GM10248 (cell line): ENCODE results near the gene ZDHHC16.

ENCODE experiments used
- CTCF ChIA-PET: fragments of 300-600 bp; sonication (Branson Sonifier 250); formaldehyde crosslinking; extraction: SDS; loops from one replicate; lab custom pipeline; 2021; ENCODE audit warnings: antibody characterized with exemption; lab: Yijun Ruan, JAX
- POLR2A ChIA-PET: fragments of 350-650 bp; sonication (Branson Sonifier 250); formaldehyde crosslinking; extraction: SDS; loops from one replicate; lab custom pipeline; 2020; ENCODE audit warnings: antibody characterized with exemption; lab: Yijun Ruan, JAX
- DNase-seq: peaks from one replicate; pipeline ENCODE4 v3.0.0; 2012; ENCODE audit errors: extremely low spot score
- CTCF ChIP-seq: IDR thresholded peaks from 2 replicates; pipeline ENCODE4 v1.5.1; 2012; ENCODE audit warnings: mild to moderate bottlenecking, low read depth; ENCODE audit errors: extremely low read depth, missing control alignments, control extremely low read depth

ZDHHC16 gene

GRCh38 chr10:97494151-97494550 lies 48.2 kb downstream of the ZDHHC16 start:
- no peak for DNase-seq
- POLR2A ChIA-PET, result no interaction called here
- CTCF ChIA-PET, result interaction anchor here (1.8 kb wide), 1 partner anchor 78 kb away, joined by 4 read pairs; the partner anchor contains the start of gene ANKRD2
- TF ChIP-seq CTCF, result no peak

DNA sequence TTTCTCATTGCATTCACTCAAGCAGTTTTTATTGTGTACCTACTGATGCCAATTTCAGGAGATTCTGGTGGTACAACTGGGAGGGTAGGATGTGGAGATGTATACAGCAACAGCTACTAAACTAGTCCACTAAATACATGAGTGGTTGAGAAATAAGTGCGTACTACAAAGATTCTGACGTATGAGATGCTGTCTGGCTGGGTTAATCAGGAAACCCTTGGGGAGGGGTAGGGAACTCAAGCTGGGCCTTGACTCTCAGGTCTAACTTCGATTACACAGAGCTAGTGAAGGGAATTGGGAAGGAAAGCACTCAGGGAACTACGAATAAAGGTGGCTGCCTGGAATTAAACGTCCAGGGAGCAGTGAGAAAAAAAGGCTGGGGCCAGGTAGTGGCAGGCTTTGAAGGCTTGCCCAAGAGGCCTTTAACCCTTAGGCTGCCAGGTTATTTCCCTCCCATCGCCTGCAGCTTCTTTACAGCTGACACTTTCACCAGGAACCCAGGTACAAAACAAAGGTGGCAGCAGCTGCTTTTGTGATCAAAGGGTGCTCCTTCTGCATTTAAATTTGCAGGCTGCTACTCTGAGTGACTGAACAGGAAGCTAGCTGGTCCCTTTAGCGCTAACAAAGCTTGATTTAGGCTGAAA lies 49.0 kb downstream of the ZDHHC16 start:
- ChIA-PET CTCF (interaction anchor here (1.8 kb wide), 1 partner anchor 78 kb away, joined by 4 read pairs; the partner anchor contains the start of gene ANKRD2), POLR2A (interaction anchor here (0.6 kb wide), 1 partner anchor 144 kb away, joined by 3 read pairs; no protein-coding TSS in a partner anchor)
- no peak for DNase-seq
- no peak for TF ChIP-seq CTCF

- ChIA-PET POLR2A (no interaction called here), CTCF (interaction anchor here (0.6 kb wide), 1 partner anchor 30 kb away, joined by 3 read pairs; no protein-coding TSS in a partner anchor)
- no peak for TF ChIP-seq CTCF
- peak; percentile 85 for DNase-seq
These were observed 51.6 kb downstream of the ZDHHC16 start for GRCh38 chr10:97497572-97498075.

DNA sequence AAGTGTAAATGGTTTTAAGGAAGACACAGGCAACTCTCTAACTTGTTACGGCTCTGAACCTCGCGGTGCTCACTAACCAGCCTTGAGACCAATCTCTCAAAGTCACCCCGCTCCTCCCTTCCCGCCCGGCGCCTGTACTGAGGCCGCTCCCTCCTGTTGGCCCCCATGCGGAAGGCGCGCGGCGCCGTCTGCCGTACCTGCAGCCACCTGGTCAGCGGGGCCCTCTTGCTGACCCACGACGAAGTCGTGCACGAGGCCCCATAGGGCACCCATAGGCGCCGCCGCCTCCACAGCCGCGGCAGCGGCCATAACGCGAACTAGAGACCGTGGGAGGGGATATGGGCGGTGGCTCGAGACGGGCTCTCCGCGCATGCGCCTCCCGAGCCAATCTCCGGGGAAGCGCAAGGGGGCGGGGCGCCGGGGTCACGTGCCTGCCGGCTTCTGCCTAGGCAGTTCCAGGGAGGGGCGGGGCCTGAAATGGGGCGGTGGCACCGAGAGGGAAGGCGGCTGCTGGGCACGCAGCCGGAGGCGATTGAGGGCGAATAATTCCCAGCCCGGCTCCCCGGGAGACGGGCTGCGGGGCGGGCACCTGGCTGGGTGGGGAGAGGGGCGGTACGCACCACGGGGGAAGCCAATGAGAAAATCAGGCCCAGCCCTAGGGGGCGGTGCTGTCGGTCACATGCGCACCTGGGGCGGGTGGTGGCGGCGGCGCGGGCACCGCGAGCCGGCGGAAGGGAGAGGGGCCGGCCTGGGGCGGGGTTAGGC lies 52.3 kb downstream of the ZDHHC16 start, which contains the start of gene MMS19:
Gene MMS19 (minus strand): TSS at position 347 of the 765 bp plus-strand sequence. CDS start 38 bp downstream, at position 309.
- TF ChIP-seq CTCF, result no peak
- peak; percentile 99 for DNase-seq
- CTCF ChIA-PET, result interaction anchor here (0.8 to 1.8 kb wide), 4 partner anchors 11 to 90 kb away, joined by 3 to 7 read pairs (median 4); no protein-coding TSS in a partner anchor
- POLR2A ChIA-PET, result interaction anchor here (0.6 kb wide), 1 partner anchor 828 kb away, joined by 4 read pairs; no protein-coding TSS in a partner anchor

DNA sequence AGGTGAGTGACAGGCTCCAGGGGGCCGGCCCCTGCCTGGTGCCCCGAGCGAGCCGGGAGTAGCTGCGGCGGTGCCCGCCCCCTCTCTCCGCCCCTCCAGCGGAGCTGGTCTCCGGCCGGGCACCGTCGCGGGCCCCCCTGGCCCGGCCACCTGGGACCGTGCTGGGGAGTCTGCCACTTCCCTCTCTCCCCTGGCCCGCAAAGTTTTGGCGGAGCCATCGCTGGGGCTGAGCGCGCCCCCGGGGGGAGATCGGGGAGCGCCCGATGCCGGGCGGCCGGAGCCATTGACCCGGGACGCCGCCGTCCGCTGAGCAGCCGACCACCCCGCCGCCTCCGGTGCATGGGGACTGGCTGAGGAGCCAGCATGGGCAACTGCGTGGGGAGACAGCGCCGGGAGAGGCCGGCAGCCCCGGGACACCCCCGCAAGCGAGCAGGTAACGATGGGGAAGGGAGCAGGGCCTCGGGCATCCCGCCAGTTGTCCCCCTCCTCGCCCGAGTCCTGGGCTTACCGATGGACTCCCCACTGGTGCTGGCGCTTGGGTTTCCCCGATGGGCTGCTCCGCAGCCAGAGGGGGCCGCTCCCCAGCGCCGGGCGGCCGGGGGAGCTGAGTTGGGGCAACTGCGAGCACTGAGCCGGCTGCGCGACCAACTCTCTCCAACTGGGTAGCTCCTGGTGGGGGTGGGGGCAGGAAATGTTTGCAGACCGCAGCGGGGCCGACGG lies 53.0 kb downstream of the ZDHHC16 start, which contains the start of gene UBTD1:
Gene UBTD1 (plus strand): TSS at position 84 of the 720 bp plus-strand sequence. CDS start 280 bp downstream, at position 364.
- ChIA-PET CTCF (interaction anchor here (0.8 to 1.8 kb wide), 6 partner anchors 11 to 90 kb away, joined by 3 to 7 read pairs (median 3); no protein-coding TSS in a partner anchor), POLR2A (interaction anchor here (0.6 kb wide), 1 partner anchor 829 kb away, joined by 4 read pairs; no protein-coding TSS in a partner anchor)
- no peak for TF ChIP-seq CTCF
- peak; percentile 43 for DNase-seq
